ENCODE measurements around the gene LPP. TPM values are rescaled to one million over a fixed set of nuclear protein-coding genes. Genes with fewer than 3 reads are reported as not detected.

LPP gene
- total RNA-seq, 1 experiment from 2014 or later: 54.0 TPM

GRCh38 chr3:188729422-188729821, 575.5 kb downstream of the LPP start (continued):
- TF ChIP-seq RAD21 (IDR thresholded peaks at IDR 0.05; ENCODE audit: low read depth): no peak
- no peak for TF ChIP-seq ELF1 (IDR thresholded peaks at IDR 0.05; ENCODE audit: borderline replicate concordance, low read depth)
- TF ChIP-seq SP1 (IDR thresholded peaks at IDR 0.05; ENCODE audit: low read depth): no peak
- TF ChIP-seq TCF7L2 (IDR thresholded peaks at IDR 0.05; ENCODE audit: borderline replicate concordance, extremely low read depth, insufficient read depth, insufficient read length): no peak

GRCh38 chr3:188734395-188734794, 580.4 kb downstream of the LPP start:
- no peaks in the 10 kb centered on the region for H3K4me1 ChIP-seq (ENCODE audit: control insufficient read depth in 1 of 2, insufficient read depth in 2 of 2, low read length in 2 of 2)
- H3K36me3 ChIP-seq (ENCODE audit: control insufficient read depth in 1 of 2, insufficient read depth in 2 of 2, low read length in 2 of 2): no peaks in the 10 kb centered on the region
- no peaks in the 10 kb centered on the region for H3K9me2 ChIP-seq (ENCODE audit: insufficient read depth)
- no peaks in the 10 kb centered on the region for H3K9me3 ChIP-seq (ENCODE audit: control insufficient read depth in 1 of 2, insufficient read depth in 1 of 2, low read depth in 1 of 2, low read length in 2 of 2)
- H2AFZ ChIP-seq (ENCODE audit: low read depth, low read length, poor library complexity, severe bottlenecking): no peak overlapping the region
- no TSS peak for BruUV-seq (replicated peaks)
- CTCF ChIA-PET: no interaction called here
- no peak overlapping the region for H3K27ac ChIP-seq (ENCODE audit: low read depth, low read length)
- no peaks in the 10 kb centered on the region for H4K20me1 ChIP-seq (ENCODE audit: insufficient read depth)
- POLR2A ChIA-PET: no interaction called here
- intact Hi-C loops (cut with micrococcal nuclease): no loop called here
- TF ChIP-seq MAX (IDR thresholded peaks at IDR 0.05) (no peak), TCF7L2 (IDR thresholded peaks at IDR 0.05; ENCODE audit: borderline replicate concordance, extremely low read depth, insufficient read depth, insufficient read length) (no peak), FOSL1 (IDR thresholded peaks at IDR 0.05; ENCODE audit: low read depth) (no peak), YY1 (IDR thresholded peaks at IDR 0.05; ENCODE audit: extremely low read depth, insufficient replicate concordance, low read depth, low read length) (no peak), EZH2 (IDR thresholded peaks at IDR 0.05) (no peak), CEBPB (IDR thresholded peaks at IDR 0.05; ENCODE audit: low read depth) (no peak), CBX3 (IDR thresholded peaks at IDR 0.05; ENCODE audit: low read depth) (no peak), ATF3 (IDR thresholded peaks at IDR 0.05) (no peak), POLR2A (IDR thresholded peaks at IDR 0.05; ENCODE audit: borderline replicate concordance, extremely low read depth, insufficient read depth, insufficient read length) (no peak), POLR2AphosphoS5 (IDR thresholded peaks at IDR 0.05; ENCODE audit: low read depth, low read length) (no peak), EZH2phosphoT487 (IDR thresholded peaks at IDR 0.05; ENCODE audit: borderline replicate concordance) (no peak), SIN3A (IDR thresholded peaks at IDR 0.05; ENCODE audit: low read depth) (no peak), EGR1 (IDR thresholded peaks at IDR 0.05; ENCODE audit: low read depth) (no peak), ELF1 (IDR thresholded peaks at IDR 0.05; ENCODE audit: borderline replicate concordance, low read depth) (no peak), JUND (IDR thresholded peaks at IDR 0.05) (no peak)
- TF ChIP-seq, protein P1, sequence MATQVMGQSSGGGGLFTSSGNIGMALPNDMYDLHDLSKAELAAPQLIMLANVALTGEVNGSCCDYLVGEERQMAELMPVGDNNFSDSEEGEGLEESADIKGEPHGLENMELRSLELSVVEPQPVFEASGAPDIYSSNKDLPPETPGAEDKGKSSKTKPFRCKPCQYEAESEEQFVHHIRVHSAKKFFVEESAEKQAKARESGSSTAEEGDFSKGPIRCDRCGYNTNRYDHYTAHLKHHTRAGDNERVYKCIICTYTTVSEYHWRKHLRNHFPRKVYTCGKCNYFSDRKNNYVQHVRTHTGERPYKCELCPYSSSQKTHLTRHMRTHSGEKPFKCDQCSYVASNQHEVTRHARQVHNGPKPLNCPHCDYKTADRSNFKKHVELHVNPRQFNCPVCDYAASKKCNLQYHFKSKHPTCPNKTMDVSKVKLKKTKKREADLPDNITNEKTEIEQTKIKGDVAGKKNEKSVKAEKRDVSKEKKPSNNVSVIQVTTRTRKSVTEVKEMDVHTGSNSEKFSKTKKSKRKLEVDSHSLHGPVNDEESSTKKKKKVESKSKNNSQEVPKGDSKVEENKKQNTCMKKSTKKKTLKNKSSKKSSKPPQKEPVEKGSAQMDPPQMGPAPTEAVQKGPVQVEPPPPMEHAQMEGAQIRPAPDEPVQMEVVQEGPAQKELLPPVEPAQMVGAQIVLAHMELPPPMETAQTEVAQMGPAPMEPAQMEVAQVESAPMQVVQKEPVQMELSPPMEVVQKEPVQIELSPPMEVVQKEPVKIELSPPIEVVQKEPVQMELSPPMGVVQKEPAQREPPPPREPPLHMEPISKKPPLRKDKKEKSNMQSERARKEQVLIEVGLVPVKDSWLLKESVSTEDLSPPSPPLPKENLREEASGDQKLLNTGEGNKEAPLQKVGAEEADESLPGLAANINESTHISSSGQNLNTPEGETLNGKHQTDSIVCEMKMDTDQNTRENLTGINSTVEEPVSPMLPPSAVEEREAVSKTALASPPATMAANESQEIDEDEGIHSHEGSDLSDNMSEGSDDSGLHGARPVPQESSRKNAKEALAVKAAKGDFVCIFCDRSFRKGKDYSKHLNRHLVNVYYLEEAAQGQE (IDR thresholded peaks at IDR 0.05; ENCODE audit: low read depth): no peak
- TF ChIP-seq, protein P2, sequence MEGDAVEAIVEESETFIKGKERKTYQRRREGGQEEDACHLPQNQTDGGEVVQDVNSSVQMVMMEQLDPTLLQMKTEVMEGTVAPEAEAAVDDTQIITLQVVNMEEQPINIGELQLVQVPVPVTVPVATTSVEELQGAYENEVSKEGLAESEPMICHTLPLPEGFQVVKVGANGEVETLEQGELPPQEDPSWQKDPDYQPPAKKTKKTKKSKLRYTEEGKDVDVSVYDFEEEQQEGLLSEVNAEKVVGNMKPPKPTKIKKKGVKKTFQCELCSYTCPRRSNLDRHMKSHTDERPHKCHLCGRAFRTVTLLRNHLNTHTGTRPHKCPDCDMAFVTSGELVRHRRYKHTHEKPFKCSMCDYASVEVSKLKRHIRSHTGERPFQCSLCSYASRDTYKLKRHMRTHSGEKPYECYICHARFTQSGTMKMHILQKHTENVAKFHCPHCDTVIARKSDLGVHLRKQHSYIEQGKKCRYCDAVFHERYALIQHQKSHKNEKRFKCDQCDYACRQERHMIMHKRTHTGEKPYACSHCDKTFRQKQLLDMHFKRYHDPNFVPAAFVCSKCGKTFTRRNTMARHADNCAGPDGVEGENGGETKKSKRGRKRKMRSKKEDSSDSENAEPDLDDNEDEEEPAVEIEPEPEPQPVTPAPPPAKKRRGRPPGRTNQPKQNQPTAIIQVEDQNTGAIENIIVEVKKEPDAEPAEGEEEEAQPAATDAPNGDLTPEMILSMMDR (IDR thresholded peaks at IDR 0.05 in 2 of 3, conservative IDR thresholded peaks at IDR 0.05 in 1 of 3; ENCODE audit: borderline replicate concordance in 1 of 3, insufficient read depth in 1 of 3, low read depth in 2 of 3, low read length in 2 of 3): no peak
- no peaks in the 10 kb centered on the region for H3K27me3 ChIP-seq (ENCODE audit: insufficient read depth, low read length)
- H3K9ac ChIP-seq (ENCODE audit: low read length): no peak overlapping the region
- no peak overlapping the region for H3K4me3 ChIP-seq (replicated peaks in 1 of 2; ENCODE audit: low read depth in 1 of 2, low read length in 2 of 2)
- H3K79me2 ChIP-seq (ENCODE audit: insufficient read depth, low read length): no peaks in the 10 kb centered on the region
- no peak overlapping the region for H3K4me2 ChIP-seq (ENCODE audit: low read length)
- RAD21 ChIA-PET (ENCODE audit: low non-redundant PET in 1 of 2, low total read pairs in 2 of 2, uncharacterized antibody in 2 of 2, unreplicated experiment in 2 of 2): no interaction called here
- DNase-seq (ENCODE audit: low read depth, low spot score) (no peak), ATAC-seq (no peak)
